HepG2 (cell line): Measurements from ENCODE around the gene BMPER. TPM values are rescaled to one million over a fixed set of nuclear protein-coding genes. Genes with fewer than 3 reads are reported as not detected.

ENCODE experiments used
- ATAC-seq: fragments of 200-7000 bp; cut with Tn5 transposase; 3 replicates; pipeline ENCODE4 v1.9.1; 2020; ENCODE audit warnings: mild to moderate bottlenecking, moderate library complexity
- BruUV-seq: library from RNA; stranded (reverse); fragments of 400-500 nt; replicated peaks from 2 replicates; lab custom pipeline; 2021; lab: Mats Ljungman, UMichigan
- CTCF ChIA-PET: fragments of 300-600 bp; formaldehyde crosslinking; extraction: SDS; loops from one replicate; lab custom pipeline; 2021; ENCODE audit warnings: low total read pairs, inconsistent platforms, low intra/inter-chr PET ratio; lab: Yijun Ruan, JAX
- POLR2A ChIA-PET: fragments of 350-600 bp; sonication (Branson Sonifier 250); formaldehyde crosslinking; loops from one replicate; lab custom pipeline; 2020; ENCODE audit warnings: antibody characterized with exemption, inconsistent platforms; lab: Yijun Ruan, JAX
- DNase-seq: peaks from one replicate; pipeline ENCODE4 v3.0.0-alpha.2; 2015; ENCODE audit warnings: low spot score
- FAIRE-seq: peaks from 3 replicates; lab custom pipeline; 2011; peaks lifted over from hg19 to GRCh38; lab: Jason Lieb, UNC
- H2AFZ ChIP-seq: one replicate; pipeline ENCODE4 v1.6.1; 2011; ENCODE audit warnings: low read length, inconsistent platforms
- H3K27ac ChIP-seq: fragments of 300-600 bp; 3 replicates; pipeline ENCODE4 v1.8.0; 2011; ENCODE audit warnings: mixed run types, mild to moderate bottlenecking, mixed read lengths, low read length, inconsistent platforms; ENCODE audit not compliant: insufficient read depth; ENCODE audit errors: extremely low read length
- H3K27me3 ChIP-seq, 2 experiments: fragments of 200-600 bp in 1 of 2; 2 replicates in 1 of 2; 3 replicates in 1 of 2; pipeline versions ENCODE4 v1.6.0 to v1.8.0; 2011; ENCODE audit warnings: low read length in 2 of 2, mild to moderate bottlenecking in 2 of 2, moderate library complexity in 2 of 2, inconsistent platforms in 1 of 2; ENCODE audit not compliant: insufficient read depth in 2 of 2, control insufficient read depth in 1 of 2
- H3K36me3 ChIP-seq, 2 experiments: fragments of 200-600 bp in 1 of 2; replicated peaks in 1 of 2; 2 replicates in 1 of 2; 3 replicates in 1 of 2; pipeline versions ENCODE4 v1.5.1 to v1.8.0; 2011; ENCODE audit warnings: low read length in 2 of 2, inconsistent platforms in 1 of 2; ENCODE audit not compliant: insufficient read depth in 2 of 2, control insufficient read depth in 1 of 2
- H3K4me1 ChIP-seq: 2 replicates; pipeline ENCODE4 v1.5.1; 2012; ENCODE audit warnings: low read length, inconsistent platforms; ENCODE audit not compliant: insufficient read depth
- H3K4me2 ChIP-seq: 2 replicates; pipeline ENCODE4 v1.6.0; 2011; ENCODE audit warnings: low read depth, low read length, inconsistent platforms
- H3K4me3 ChIP-seq, 3 experiments: fragments of 200-600 bp in 1 of 3; sonication (generic), shearing (Covaris generic) in 1 of 3; replicated peaks in 1 of 3; 2 replicates each; pipeline ENCODE4 v1.5.1; 2011 to 2016; ENCODE audit warnings: low read length in 3 of 3, inconsistent platforms in 2 of 3, low read depth in 2 of 3, mild to moderate bottlenecking in 2 of 3, control low read depth in 1 of 3, mixed read lengths in 1 of 3; ENCODE audit not compliant: insufficient read depth in 1 of 3
- H3K79me2 ChIP-seq: one replicate; pipeline ENCODE4 v1.6.1; 2011; ENCODE audit warnings: low read length, inconsistent platforms; ENCODE audit not compliant: insufficient read depth
- H3K9ac ChIP-seq: 2 replicates; pipeline ENCODE4 v1.6.0; 2011; ENCODE audit warnings: mild to moderate bottlenecking, low read depth, low read length, inconsistent platforms; ENCODE audit not compliant: insufficient read depth
- H3K9me3 ChIP-seq: 2 replicates; pipeline ENCODE4 v1.5.1; 2012; ENCODE audit warnings: mild to moderate bottlenecking, low read length
- H4K20me1 ChIP-seq: 2 replicates; pipeline ENCODE4 v1.6.0; 2011; ENCODE audit warnings: inconsistent platforms, mild to moderate bottlenecking, low read length, moderate library complexity; ENCODE audit not compliant: insufficient read depth
- GMEB2 ChIP-seq: IDR thresholded peaks from 2 replicates; pipeline ENCODE4 v1.6.1; 2016; ENCODE audit warnings: missing biosample characterization, missing genetic modification reagents, low read depth
- HNRNPK ChIP-seq: fragments of 200-400 bp; formaldehyde crosslinking; IDR thresholded peaks from 2 replicates; pipeline ENCODE4 v1.6.1; 2018; ENCODE audit warnings: low read length, low read depth, moderate library complexity, mild to moderate bottlenecking; ENCODE audit not compliant: poor library complexity, severe bottlenecking
- MEIS1 ChIP-seq: sonication (generic); formaldehyde crosslinking; IDR thresholded peaks from 2 replicates; pipeline ENCODE4 v1.9.0; 2021; ENCODE audit warnings: mild to moderate bottlenecking, missing genetic modification reagents, moderate library complexity, borderline replicate concordance
- MTA1 ChIP-seq: sonication (generic); formaldehyde crosslinking; IDR thresholded peaks from 2 replicates; pipeline ENCODE4 v1.4.0; 2020; ENCODE audit warnings: missing genetic modification reagents, mild to moderate bottlenecking, borderline replicate concordance
- STAG1 ChIP-seq: sonication (generic); formaldehyde crosslinking; IDR thresholded peaks from 2 replicates; pipeline ENCODE4 v1.4.0; 2020; ENCODE audit warnings: missing genetic modification reagents
- ZIK1 ChIP-seq: sonication (generic); formaldehyde crosslinking; IDR thresholded peaks from 2 replicates; pipeline ENCODE4 v1.5.0; 2020; ENCODE audit warnings: mild to moderate bottlenecking, low read depth, missing genetic modification reagents, borderline replicate concordance
- ZNF652 ChIP-seq: IDR thresholded peaks from 2 replicates; pipeline ENCODE4 v1.6.1; 2016; ENCODE audit warnings: low read depth, borderline replicate concordance
- ZNF75D ChIP-seq: sonication (generic); formaldehyde crosslinking; IDR thresholded peaks from 2 replicates; pipeline ENCODE4 v1.8.1; 2023; ENCODE audit warnings: missing genetic modification reagents, mild to moderate bottlenecking, borderline replicate concordance
- WGBS: methylation state at CpG from one replicate; pipeline ENCODE4 v1.1.6; 2017; ENCODE audit warnings: low lambda C conversion rate; 5-methylcytosine and 5-hydroxymethylcytosine counted together
- in situ Hi-C: cut with HindIII; loops from 2 replicates; pipeline ENCODE4 v1.10.0; 2017; ENCODE audit warnings: low pct_unique_long_range_greater_than_20kb; ENCODE audit not compliant: extremely low pct_ligation_motif_present
- intact Hi-C: fragments of 100-400 bp; cut with micrococcal nuclease; formaldehyde crosslinking; loops from one replicate; pipeline ENCODE4 v1.10.0; 2022; ENCODE audit not compliant: unreplicated experiment
- polyA plus RNA-seq, 8 experiments: library from polyadenylated mRNA; depleted of rRNA in 3 of 8; stranded (reverse) in 7 of 8; unstranded in 1 of 8; fragments of >200 nt; fragmentation: Illumina TruSeq in 4 of 8; extraction: Trizol in 4 of 8; gene quantifications; 2 replicates each; pipeline versions ENCODE4 v1.2.1 to v1.2.3, GENCODE V29; 2011 to 2016; ENCODE audit warnings: low read depth in 4 of 8, missing spikeins in 1 of 8, mixed read lengths in 1 of 8; ENCODE audit not compliant: insufficient read depth in 1 of 8
- total RNA-seq, 5 experiments: library from RNA; depleted of rRNA; stranded (reverse); fragments of >200 nt; fragmentation: Illumina TruSeq; extraction: Trizol; gene quantifications; 2 replicates each; pipeline ENCODE4 v1.2.3, GENCODE V29; 2016; ENCODE audit warnings: low read depth in 1 of 5

Gene BMPER
- total and polyA plus RNA-seq, 2 of the 13 experiments (the other 11 are each of a cell fraction or from before 2014, with no cell fraction given), result not detected

DNA sequence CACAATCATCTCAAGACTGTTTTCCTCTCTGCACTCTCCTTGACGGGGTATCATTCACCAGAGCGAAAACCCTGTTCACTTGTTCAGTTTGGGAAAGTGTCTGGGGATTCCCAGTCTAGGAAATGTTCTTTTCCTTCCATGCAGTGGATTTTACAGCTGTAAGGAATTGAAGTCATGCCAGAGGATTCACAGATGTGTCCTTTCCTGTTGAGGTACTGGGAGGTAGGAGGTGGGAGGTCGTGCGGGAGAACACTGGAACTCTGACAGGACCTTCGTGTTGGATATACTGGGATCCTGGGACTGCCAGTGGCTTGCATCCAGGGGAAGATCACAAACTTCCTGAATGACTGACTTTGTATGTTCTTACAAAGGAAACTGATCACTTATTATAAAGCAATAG is 185.5 kb downstream of the BMPER start:
- Histone ChIP-seq H3K9ac (no peak overlapping the region), H3K4me3 (no peak overlapping the region), H4K20me1 (no peaks in the 10 kb centered on the region), H3K79me2 (no peaks in the 10 kb centered on the region), H3K36me3 (no peaks in the 10 kb centered on the region), H3K4me1 (no peaks in the 10 kb centered on the region), H3K27me3 (no peaks in the 10 kb centered on the region), H3K9me3 (0 out of 2 replicates have a peak, but pooled peaks cover 4% of the 10 kb centered on the region), H3K27ac (no peak overlapping the region), H3K4me2 (no peak overlapping the region), H2AFZ (no peak overlapping the region)
- intact Hi-C loops, result loop anchor here (1.0 kb wide), 1 partner anchor 75 kb away; no protein-coding TSS in a partner anchor
- ChIA-PET CTCF (no interaction called here), POLR2A (no interaction called here)
- BruUV-seq, result no TSS peak
- no peak for TF ChIP-seq ZNF652 (CRISPR knock-in tag)
- TF ChIP-seq ZIK1, result no peak
- no peak for TF ChIP-seq MEIS1 (CRISPR knock-in tag)
- no peak for TF ChIP-seq HNRNPK
- no peak for TF ChIP-seq GMEB2
- TF ChIP-seq MTA1 (CRISPR knock-in tag), result no peak
- no peak for TF ChIP-seq STAG1 (CRISPR knock-in tag)
- TF ChIP-seq ZNF75D, result no peak
- DNase-seq (no peak), FAIRE-seq (no peak), ATAC-seq (no peak)
- in situ Hi-C loops, result no loop called here
- 15% methylated on average over 5 of the region's 5 CpGs for WGBS
